Measurements from ENCODE around the gene TDRD10. TPM values are rescaled to one million over a fixed set of nuclear protein-coding genes. Genes with fewer than 3 reads are reported as not detected.

The TDRD10 gene
- total and polyA plus RNA-seq, 2 of the 8 experiments (the other 6 are each of a cell fraction or from before 2014, with no cell fraction given): 0.15 to 0.27 TPM

DNA sequence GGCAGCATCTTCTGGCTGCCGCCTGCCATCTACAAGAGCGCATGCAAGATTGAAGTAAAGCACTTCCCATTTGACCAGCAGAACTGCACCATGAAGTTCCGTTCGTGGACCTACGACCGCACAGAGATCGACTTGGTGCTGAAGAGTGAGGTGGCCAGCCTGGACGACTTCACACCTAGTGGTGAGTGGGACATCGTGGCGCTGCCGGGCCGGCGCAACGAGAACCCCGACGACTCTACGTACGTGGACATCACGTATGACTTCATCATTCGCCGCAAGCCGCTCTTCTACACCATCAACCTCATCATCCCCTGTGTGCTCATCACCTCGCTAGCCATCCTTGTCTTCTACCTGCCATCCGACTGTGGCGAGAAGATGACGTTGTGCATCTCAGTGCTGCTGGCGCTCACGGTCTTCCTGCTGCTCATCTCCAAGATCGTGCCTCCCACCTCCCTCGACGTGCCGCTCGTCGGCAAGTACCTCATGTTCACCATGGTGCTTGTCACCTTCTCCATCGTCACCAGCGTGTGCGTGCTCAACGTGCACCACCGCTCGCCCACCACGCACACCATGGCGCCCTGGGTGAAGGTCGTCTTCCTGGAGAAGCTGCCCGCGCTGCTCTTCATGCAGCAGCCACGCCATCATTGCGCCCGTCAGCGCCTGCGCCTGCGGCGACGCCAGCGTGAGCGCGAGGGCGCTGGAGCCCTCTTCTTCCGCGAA lies 69.4 kb downstream of the TDRD10 start (continued):
- TF ChIP-seq, protein P1, sequence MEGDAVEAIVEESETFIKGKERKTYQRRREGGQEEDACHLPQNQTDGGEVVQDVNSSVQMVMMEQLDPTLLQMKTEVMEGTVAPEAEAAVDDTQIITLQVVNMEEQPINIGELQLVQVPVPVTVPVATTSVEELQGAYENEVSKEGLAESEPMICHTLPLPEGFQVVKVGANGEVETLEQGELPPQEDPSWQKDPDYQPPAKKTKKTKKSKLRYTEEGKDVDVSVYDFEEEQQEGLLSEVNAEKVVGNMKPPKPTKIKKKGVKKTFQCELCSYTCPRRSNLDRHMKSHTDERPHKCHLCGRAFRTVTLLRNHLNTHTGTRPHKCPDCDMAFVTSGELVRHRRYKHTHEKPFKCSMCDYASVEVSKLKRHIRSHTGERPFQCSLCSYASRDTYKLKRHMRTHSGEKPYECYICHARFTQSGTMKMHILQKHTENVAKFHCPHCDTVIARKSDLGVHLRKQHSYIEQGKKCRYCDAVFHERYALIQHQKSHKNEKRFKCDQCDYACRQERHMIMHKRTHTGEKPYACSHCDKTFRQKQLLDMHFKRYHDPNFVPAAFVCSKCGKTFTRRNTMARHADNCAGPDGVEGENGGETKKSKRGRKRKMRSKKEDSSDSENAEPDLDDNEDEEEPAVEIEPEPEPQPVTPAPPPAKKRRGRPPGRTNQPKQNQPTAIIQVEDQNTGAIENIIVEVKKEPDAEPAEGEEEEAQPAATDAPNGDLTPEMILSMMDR (IDR thresholded peaks at IDR 0.05; ENCODE audit: control extremely low read depth in 1 of 3, insufficient read depth in 1 of 3, low read depth in 1 of 3, low read length in 3 of 3): no peak
- no peak for TF ChIP-seq RBBP5 (IDR thresholded peaks at IDR 0.05; ENCODE audit: borderline replicate concordance, low read depth, low read length)
- no peak for TF ChIP-seq BACH1 (IDR thresholded peaks at IDR 0.05; ENCODE audit: low read length)
- no peak for TF ChIP-seq CEBPB (IDR thresholded peaks at IDR 0.05; ENCODE audit: low read depth, low read length)
- no peak for TF ChIP-seq JUND (IDR thresholded peaks at IDR 0.05; ENCODE audit: low read length)
- no peak for TF ChIP-seq POLR2AphosphoS5 (IDR thresholded peaks at IDR 0.05; ENCODE audit: low read depth, low read length)
- no peak for TF ChIP-seq KDM1A (IDR thresholded peaks at IDR 0.05; ENCODE audit: borderline replicate concordance, low read length)
- TF ChIP-seq FOSL1 (IDR thresholded peaks at IDR 0.05; ENCODE audit: insufficient read depth, low read depth, low read length): no peak
- TF ChIP-seq, protein P2, sequence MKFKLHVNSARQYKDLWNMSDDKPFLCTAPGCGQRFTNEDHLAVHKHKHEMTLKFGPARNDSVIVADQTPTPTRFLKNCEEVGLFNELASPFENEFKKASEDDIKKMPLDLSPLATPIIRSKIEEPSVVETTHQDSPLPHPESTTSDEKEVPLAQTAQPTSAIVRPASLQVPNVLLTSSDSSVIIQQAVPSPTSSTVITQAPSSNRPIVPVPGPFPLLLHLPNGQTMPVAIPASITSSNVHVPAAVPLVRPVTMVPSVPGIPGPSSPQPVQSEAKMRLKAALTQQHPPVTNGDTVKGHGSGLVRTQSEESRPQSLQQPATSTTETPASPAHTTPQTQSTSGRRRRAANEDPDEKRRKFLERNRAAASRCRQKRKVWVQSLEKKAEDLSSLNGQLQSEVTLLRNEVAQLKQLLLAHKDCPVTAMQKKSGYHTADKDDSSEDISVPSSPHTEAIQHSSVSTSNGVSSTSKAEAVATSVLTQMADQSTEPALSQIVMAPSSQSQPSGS (IDR thresholded peaks at IDR 0.05; ENCODE audit: low read length): no peak
- no peak for TF ChIP-seq EGR1 (IDR thresholded peaks at IDR 0.05; ENCODE audit: borderline replicate concordance, low read depth, low read length)

All from H1 (cell line).